GM23338 (cell line): ENCODE data around the gene KIAA0586.

Experiments
- CREB1 ChIP-seq: fragments of 250-450 bp; sonication (Bioruptor Pico); IDR thresholded peaks from 2 replicates; pipeline ENCODE4 v1.5.0; 2020; ENCODE audit warnings: low read depth, mild to moderate bottlenecking, moderate library complexity
- EZH2 ChIP-seq: fragments of 200-600 bp; sonication (generic); IDR thresholded peaks from one replicate; pipeline ENCODE4 v1.8.0; 2017; ENCODE audit warnings: antibody characterized with exemption, mild to moderate bottlenecking, low read depth; ENCODE audit not compliant: unreplicated experiment
- EZH2phosphoT487 ChIP-seq: fragments of 200-600 bp; sonication (generic); IDR thresholded peaks from one replicate; pipeline ENCODE4 v1.8.1; 2018; ENCODE audit warnings: antibody characterized with exemption; ENCODE audit not compliant: unreplicated experiment
- JUNB ChIP-seq: IDR thresholded peaks from one replicate; pipeline ENCODE4 v1.6.1; 2016; ENCODE audit warnings: antibody characterized with exemption; ENCODE audit not compliant: unreplicated experiment
- POLR2AphosphoS5 ChIP-seq: IDR thresholded peaks from 2 replicates; pipeline ENCODE4 v1.6.1; 2016; ENCODE audit warnings: antibody characterized with exemption, low read depth
- STAT1 ChIP-seq: IDR thresholded peaks from one replicate; pipeline ENCODE4 v1.6.1; 2016; ENCODE audit warnings: antibody characterized with exemption; ENCODE audit not compliant: unreplicated experiment
- ZNF114 ChIP-seq: fragments of 250-450 bp; sonication (Bioruptor Pico); IDR thresholded peaks from 2 replicates; pipeline ENCODE4 v1.5.0; 2020; ENCODE audit warnings: mild to moderate bottlenecking, moderate library complexity
- ZNF331 ChIP-seq: fragments of 250-450 bp; sonication (Bioruptor Pico); IDR thresholded peaks from 2 replicates; pipeline ENCODE4 v1.5.0; 2020; ENCODE audit warnings: low read depth, mild to moderate bottlenecking, moderate library complexity
- TF ChIP-seq, protein P1 (sequence below): IDR thresholded peaks from one replicate; pipeline ENCODE4 v1.6.1; 2018; ENCODE audit warnings: antibody characterized with exemption; ENCODE audit not compliant: unreplicated experiment
- TF ChIP-seq, protein P2 (sequence below), 2 experiments: fragments of 200-600 bp in 1 of 2; sonication (generic) in 1 of 2; conservative IDR thresholded peaks; 2 replicates each; pipeline versions ENCODE4 v1.5.1 to v1.6.1; 2016 to 2017; ENCODE audit warnings: antibody characterized with exemption in 2 of 2, low read depth in 2 of 2, mild to moderate bottlenecking in 2 of 2, moderate library complexity in 1 of 2
- TF ChIP-seq, protein P3 (sequence below): IDR thresholded peaks from 2 replicates; pipeline ENCODE4 v1.6.1; 2016; ENCODE audit warnings: antibody characterized with exemption

DNA sequence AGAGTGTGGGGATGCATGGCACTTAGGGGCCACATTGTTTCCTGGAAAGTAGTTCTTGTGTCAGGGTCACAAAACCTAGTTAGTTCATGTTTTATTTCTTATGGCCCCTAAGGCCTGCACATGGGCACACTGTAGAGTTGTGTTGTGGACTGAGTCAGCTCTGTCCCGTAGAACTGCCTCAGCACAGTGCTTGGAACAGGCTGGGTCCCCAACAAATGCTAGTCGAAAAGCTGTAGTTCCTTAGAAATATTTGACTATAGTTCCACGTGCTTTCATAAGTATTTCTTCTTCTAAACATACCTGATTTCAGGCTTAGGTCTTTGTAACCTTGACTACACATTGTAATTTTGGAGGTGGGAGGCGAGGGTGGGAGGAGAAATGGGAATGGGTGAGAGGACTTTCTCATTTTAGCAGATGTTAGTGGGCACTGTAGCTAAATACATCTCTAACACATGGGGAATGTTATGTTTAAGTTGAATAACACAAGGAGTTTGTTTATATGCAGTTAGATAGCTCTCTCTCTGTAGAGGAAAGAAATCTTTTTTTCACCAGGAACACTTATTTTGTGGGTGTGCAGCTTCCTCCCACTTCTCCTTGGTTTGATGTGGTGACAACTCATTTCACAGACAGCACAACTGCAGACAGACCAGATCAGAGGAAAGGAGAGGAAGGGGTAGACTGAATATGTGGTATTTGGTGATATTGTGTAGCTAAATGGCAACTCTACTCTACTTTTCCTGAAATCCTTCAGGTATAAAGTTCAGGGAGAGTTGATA, 170.7 kb downstream of the KIAA0586 start:
- TF ChIP-seq, protein P1, sequence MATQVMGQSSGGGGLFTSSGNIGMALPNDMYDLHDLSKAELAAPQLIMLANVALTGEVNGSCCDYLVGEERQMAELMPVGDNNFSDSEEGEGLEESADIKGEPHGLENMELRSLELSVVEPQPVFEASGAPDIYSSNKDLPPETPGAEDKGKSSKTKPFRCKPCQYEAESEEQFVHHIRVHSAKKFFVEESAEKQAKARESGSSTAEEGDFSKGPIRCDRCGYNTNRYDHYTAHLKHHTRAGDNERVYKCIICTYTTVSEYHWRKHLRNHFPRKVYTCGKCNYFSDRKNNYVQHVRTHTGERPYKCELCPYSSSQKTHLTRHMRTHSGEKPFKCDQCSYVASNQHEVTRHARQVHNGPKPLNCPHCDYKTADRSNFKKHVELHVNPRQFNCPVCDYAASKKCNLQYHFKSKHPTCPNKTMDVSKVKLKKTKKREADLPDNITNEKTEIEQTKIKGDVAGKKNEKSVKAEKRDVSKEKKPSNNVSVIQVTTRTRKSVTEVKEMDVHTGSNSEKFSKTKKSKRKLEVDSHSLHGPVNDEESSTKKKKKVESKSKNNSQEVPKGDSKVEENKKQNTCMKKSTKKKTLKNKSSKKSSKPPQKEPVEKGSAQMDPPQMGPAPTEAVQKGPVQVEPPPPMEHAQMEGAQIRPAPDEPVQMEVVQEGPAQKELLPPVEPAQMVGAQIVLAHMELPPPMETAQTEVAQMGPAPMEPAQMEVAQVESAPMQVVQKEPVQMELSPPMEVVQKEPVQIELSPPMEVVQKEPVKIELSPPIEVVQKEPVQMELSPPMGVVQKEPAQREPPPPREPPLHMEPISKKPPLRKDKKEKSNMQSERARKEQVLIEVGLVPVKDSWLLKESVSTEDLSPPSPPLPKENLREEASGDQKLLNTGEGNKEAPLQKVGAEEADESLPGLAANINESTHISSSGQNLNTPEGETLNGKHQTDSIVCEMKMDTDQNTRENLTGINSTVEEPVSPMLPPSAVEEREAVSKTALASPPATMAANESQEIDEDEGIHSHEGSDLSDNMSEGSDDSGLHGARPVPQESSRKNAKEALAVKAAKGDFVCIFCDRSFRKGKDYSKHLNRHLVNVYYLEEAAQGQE, result no peak
- TF ChIP-seq, protein P2, sequence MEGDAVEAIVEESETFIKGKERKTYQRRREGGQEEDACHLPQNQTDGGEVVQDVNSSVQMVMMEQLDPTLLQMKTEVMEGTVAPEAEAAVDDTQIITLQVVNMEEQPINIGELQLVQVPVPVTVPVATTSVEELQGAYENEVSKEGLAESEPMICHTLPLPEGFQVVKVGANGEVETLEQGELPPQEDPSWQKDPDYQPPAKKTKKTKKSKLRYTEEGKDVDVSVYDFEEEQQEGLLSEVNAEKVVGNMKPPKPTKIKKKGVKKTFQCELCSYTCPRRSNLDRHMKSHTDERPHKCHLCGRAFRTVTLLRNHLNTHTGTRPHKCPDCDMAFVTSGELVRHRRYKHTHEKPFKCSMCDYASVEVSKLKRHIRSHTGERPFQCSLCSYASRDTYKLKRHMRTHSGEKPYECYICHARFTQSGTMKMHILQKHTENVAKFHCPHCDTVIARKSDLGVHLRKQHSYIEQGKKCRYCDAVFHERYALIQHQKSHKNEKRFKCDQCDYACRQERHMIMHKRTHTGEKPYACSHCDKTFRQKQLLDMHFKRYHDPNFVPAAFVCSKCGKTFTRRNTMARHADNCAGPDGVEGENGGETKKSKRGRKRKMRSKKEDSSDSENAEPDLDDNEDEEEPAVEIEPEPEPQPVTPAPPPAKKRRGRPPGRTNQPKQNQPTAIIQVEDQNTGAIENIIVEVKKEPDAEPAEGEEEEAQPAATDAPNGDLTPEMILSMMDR (conservative IDR thresholded peaks at IDR 0.05; ENCODE audit: low read depth in 2 of 2), result no peak
- no peak for TF ChIP-seq JUNB
- TF ChIP-seq, protein P3, sequence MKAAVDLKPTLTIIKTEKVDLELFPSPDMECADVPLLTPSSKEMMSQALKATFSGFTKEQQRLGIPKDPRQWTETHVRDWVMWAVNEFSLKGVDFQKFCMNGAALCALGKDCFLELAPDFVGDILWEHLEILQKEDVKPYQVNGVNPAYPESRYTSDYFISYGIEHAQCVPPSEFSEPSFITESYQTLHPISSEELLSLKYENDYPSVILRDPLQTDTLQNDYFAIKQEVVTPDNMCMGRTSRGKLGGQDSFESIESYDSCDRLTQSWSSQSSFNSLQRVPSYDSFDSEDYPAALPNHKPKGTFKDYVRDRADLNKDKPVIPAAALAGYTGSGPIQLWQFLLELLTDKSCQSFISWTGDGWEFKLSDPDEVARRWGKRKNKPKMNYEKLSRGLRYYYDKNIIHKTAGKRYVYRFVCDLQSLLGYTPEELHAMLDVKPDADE, result no peak
- TF ChIP-seq EZH2, result no peak
- no peak for TF ChIP-seq EZH2phosphoT487
- no peak for TF ChIP-seq ZNF114 (CRISPR knock-in tag)
- no peak for TF ChIP-seq STAT1
- TF ChIP-seq POLR2AphosphoS5, result no peak
- no peak for TF ChIP-seq CREB1 (CRISPR knock-in tag)
- TF ChIP-seq ZNF331 (CRISPR knock-in tag), result no peak
